ENCODE data around the gene CHMP4B.

Gene CHMP4B

DNA sequence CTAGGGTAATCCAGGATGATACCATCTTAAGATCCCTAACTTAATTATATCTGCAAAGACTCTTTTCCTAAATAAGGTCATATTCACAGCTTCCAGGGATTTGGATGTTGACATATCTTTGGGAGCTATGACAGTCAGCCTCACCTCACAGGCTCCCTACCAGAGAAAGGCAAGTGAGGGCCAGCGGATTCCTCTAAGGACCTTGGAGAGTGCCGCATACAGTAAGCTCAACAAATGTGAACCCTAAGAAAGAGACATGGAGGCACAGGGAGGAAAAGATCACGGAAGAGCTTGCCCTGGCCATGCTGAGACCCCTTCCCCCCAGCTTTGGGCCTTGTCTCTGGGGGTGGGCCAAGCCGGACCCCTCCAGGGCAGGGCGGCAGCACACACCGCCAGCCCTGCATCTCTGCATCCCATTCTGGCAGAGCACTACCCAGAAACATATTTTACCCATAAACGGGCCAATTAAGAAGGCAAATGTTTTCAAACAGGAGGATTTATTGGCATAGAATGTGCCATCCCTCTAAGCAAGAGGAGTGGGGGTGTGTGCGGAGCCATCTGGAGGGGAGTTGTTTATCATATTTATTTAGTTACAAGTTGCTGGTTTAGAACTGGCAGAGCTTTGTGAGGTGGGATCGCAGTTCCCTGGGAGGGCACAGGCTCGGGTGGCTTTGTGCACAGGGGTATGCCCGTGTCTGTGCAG lies 55.4 kb downstream of the CHMP4B start:
- DNase-seq, result no peak

- no peak for DNase-seq
Measured at GRCh38 chr20:33868042-33868441, 56.9 kb downstream of the CHMP4B start.

GRCh38 chr20:33868595-33868994 lies 57.4 kb downstream of the CHMP4B start:
- no peak for DNase-seq

- no peak for DNase-seq
Measured at GRCh38 chr20:33869283-33869682, 58.1 kb downstream of the CHMP4B start.

DNA sequence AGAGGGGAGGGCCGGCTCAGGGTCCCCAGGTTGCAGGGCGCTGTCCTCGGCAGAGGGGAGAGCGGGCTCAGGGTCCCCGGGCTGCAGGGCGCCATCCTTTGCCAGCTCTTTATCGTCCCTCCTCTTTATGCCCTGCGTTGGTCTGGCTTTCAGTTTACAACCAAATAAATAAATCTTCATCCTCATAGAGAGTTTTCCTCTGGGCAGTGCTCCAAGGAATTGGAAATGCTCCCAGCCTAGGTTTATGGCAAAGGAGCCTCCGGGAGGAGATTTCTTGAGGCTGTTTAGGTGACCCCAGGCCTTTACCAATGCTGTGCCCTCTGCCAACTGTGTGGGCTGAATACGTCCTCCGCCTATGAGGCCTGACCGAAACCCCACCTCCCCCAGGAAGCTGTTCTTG lies 60.2 kb downstream of the CHMP4B start:
- DNase-seq, result no peak

DNA sequence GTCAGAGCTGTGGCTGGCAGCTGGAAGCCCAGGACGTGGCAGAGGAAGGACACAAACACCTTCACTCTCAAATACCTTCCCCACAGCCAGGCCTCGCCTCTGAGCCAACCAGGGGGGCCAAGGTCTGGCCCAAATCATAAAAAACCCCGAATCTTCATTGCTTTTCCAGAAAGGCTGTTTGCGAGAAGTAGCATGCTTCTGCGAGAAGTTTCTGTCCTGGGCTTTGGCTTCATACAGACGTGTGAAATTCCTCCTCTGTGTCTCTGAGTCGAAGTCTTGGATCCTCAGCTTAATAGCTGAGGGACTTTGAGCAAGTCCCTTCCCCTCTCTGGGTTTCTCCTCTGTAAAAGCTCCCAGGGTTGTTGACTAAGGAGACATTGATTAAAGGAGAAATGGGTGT lies 63.0 kb downstream of the CHMP4B start:
- DNase-seq, result no peak

DNA sequence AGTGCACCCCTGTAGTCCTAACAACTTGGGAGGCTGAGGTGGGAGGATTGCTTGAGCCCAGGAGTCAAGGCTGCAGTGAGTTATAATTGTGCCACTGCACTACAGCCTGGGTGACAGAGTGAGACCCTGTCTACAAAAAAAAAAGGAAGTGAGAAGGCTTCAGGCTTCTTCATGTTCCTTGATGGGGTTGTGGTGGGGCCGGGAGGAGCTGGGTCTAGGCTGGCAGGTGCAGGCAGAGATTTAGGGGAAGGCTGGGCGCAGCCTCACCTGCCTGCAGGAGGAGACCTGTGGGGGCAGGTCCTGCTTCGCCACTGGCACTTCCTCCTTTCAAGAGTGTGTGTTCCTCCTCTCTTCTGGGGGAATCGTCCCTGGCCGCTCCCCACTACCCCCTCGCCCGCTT lies 63.9 kb downstream of the CHMP4B start:
- no peak for DNase-seq

- DNase-seq, result no peak
Measured at GRCh38 chr20:33875534-33876026, 64.4 kb downstream of the CHMP4B start.

DNA sequence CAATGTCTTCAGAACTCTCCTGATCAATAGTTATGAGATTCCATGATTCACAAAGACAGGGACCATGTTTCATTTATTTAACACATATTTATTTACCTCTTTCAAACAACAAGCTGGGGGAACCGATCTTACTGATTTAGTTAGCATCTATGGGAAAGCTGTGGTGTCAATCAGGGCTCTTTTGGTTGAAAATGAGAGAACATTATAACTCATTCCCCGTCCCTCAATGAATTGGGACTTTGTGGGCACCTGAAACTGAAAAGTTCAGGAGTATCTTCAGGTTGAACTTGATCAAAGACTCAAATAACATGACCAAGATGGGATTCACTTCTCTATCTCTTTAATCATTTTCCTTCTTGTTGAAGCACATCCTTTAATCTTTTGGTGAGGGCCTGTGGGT lies 67.4 kb downstream of the CHMP4B start:
- no peak for DNase-seq

- DNase-seq, result no peak
Measured at GRCh38 chr20:33880396-33880795, 69.2 kb downstream of the CHMP4B start.

GRCh38 chr20:33881989-33882388 lies 70.8 kb downstream of the CHMP4B start:
- DNase-seq, result no peak

- DNase-seq, result no peak
Measured at GRCh38 chr20:33882481-33882880, 71.3 kb downstream of the CHMP4B start.

DNA sequence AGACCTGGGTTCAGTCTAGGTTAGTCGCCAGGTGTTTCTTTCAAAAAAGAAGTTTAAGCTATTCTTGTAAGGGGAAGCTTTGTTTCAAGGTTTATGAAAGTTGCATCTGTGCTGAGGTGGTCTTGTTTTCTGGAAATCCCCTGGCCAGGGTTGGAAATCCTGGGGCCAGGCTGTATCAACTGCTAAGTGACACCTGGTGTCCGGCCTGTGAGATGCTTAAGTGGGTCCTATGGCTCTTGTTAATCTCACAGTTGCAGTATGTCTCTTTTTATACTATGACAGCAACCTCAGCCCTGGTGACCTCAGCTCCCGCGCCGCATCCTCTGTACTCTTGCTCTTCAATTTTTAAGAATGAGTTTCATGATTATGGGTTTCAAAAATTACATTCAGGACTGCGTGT lies 72.0 kb downstream of the CHMP4B start:
- DNase-seq, result no peak

- DNase-seq, result no peak
Measured at GRCh38 chr20:33884633-33885032, 73.5 kb downstream of the CHMP4B start.

DNA sequence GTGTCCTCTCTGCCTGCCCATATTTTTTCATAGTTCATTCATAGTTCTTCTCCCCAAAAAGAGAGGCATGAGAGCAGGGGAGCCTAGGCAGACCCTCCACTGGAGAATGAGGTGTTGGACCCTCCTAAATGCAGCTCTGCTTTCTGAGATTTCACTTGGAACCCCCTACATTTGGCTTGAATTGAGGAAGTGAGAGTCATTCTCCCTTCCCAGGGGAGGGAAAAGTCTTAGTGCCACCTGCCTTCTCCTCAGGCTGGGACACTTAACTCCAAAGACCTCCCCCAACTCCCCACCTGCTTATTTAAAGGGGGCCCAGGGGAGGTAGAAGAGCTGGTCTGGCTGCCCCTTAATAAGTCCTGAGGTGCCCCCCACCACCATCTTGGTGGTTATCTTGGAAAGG lies 78.2 kb downstream of the CHMP4B start:
- DNase-seq, result no peak

DNA sequence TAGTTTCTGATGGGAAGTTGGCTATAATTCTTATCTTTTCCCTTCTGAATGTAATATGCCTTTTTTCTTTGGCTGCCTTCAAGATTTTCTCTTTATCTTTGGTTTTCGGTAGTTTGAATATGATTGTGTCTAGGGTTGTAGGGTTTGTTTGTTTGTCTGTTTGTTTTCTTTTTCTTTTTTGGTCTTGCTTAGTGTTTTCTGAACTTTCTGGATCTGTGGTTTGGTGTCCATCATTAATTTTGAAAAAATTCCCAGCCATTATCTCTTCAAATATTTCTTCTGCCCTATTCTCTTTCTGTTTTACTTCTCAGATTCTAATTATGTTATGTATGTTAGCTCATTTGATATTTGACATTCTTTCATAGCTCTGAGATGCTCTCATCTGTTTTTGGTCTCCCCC lies 79.4 kb downstream of the CHMP4B start:
- DNase-seq, result no peak

GRCh38 chr20:33893314-33893713 lies 82.2 kb downstream of the CHMP4B start:
- DNase-seq, result peak; percentile 79

GRCh38 chr20:33894798-33895197 lies 83.7 kb downstream of the CHMP4B start:
- DNase-seq, result peak; percentile 30

DNA sequence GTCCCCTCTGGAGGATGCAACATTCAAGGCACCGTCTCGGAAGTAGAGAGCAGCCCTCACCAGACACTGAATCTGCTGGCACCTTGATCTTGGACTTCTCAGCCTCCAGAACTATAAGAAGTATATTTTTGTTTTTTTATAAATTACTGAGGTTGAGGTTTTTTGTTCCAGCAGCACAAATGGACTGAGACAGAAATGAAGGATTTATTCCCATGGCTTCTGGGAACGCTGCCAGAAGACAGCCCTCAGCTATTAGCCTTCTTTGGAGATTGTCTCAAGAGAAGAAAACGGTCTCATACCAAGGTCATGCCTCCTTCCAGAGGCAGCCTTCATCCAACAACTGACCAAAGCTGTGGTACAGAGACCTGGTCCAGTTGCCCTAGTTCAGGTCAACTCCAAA lies 85.4 kb downstream of the CHMP4B start:
- no peak for DNase-seq

DNA sequence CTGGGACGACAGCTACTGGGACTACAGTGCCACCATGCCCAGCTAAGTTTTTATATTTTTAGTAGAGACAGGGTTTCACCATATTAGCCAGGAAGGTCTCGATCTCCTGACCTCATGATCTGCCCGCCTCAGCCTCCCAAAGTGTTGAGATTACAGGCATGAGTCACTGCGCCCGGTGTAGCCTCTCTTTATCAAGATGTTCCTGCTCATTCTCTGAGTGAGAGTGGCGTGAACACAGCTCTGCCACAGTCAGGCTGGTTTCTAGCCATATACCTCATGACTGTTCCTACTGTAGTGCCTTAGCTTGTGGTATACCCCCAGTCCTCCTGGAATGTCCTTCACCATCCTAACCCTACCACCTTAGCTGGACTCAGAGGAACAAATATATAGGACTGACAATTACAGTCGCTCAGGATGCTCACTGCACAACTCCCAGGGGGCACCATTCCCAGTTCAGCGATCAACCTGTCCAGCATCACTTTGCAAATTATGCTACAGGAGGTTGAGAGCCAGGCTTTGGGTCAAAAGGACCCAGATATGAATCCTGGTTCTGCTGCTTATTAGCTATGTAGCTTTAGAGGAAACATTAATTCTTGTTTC lies 86.3 kb downstream of the CHMP4B start:
- DNase-seq, result no peak

- no peak for DNase-seq
Measured at GRCh38 chr20:33899106-33899505, 88.0 kb downstream of the CHMP4B start.

GRCh38 chr20:33900521-33901131 lies 89.5 kb downstream of the CHMP4B start:
- DNase-seq, result no peak

GRCh38 chr20:33901132-33901523 lies 90.0 kb downstream of the CHMP4B start:
- DNase-seq, result no peak

GRCh38 chr20:33902011-33902410 lies 90.9 kb downstream of the CHMP4B start:
- no peak for DNase-seq

Measured in HCEC 1CT (cell line).